Measurements from ENCODE around the gene TMCC3. TPM values are rescaled to one million over a fixed set of nuclear protein-coding genes. Genes with fewer than 3 reads are reported as not detected.
A peak's percentile ranks its signal among the peaks of the same experiment; 100 is the strongest.

TMCC3 gene
- total RNA-seq, 2 donors from 2014 or later, result 1.5 to 2.9 TPM

DNA sequence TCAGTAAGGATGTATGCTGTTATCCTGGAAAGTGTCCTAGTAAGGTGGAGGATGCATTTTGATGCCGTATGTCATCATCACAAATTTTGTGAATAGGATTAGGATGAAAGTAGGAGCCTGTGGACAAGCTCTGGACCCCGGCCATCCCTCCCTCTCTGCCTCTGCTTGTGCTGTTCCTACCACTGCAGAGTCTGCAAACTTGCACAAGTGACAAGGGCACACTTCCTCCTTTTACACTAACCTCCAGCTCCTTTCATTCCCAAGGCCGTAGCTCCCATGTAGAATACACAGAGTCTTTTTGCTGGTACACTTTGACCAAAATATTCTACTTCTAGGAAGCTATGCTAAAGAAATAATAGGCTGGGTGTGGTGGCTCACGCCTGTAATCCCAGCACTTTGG, 13.3 kb upstream of the TMCC3 start:
- DNase-seq (no peak), ATAC-seq (no peak)
- Mint-ChIP-seq H3K27me3 (peaks cover 15% of the 10 kb centered on the region), H3K4me3 (no peak overlapping the region), H3K36me3 (ENCODE audit: low read depth) (no peaks in the 10 kb centered on the region), H3K27ac (no peak overlapping the region), H3K4me1 (peaks cover under 1% of the 10 kb centered on the region)
- H3K9me3 ChIP-seq (ENCODE audit: control insufficient read depth, low read length, poor library complexity, severe bottlenecking), result no peaks in the 10 kb centered on the region

DNA sequence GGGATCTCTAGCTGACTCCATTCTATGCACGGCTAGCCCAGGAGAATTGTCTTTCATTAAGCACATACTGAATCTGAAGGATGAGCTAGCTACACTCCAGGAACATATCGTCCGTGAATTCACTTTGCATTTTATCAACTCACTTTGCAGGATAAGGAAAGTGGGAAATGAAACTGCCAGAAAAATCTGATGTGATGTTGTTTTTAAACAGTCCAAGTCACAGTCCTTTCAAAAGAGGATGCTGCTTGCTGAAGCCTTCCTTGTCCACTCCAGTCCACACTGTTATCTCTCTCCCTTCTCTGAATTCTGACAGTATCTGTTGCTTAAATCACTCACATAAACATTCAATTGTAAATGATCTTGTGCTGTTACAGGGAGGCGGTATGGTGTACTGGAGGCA, 12.7 kb upstream of the TMCC3 start:
- no peaks in the 10 kb centered on the region for H3K9me3 ChIP-seq (ENCODE audit: control insufficient read depth, low read length, poor library complexity, severe bottlenecking)
- no peaks in the 10 kb centered on the region for H3K4me1 Mint-ChIP-seq
- H3K27ac Mint-ChIP-seq, result no peak overlapping the region
- DNase-seq (no peak), ATAC-seq (no peak)
- H3K36me3 Mint-ChIP-seq (ENCODE audit: low read depth), result no peaks in the 10 kb centered on the region
- H3K27me3 Mint-ChIP-seq, result peaks cover 17% of the 10 kb centered on the region
- H3K4me3 Mint-ChIP-seq, result no peak overlapping the region

DNA sequence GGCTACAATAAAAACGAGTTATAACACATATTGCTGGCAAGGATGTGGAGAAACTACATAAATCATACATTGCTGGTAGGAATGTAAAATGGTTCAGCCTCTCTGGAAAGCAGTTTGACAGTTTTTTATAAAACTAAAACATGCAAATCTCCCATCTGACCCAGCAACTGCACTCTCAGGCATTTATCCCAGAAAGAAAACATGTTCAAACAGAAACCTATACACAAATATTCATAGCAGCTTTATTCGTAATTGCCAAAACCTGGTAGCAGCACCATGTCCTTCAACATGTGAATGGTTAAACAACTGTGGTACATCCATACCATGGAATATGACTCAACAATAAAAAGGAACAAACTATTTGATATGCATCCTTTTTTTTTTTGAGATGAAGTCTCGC, 10.1 kb upstream of the TMCC3 start:
- Mint-ChIP-seq H3K36me3 (ENCODE audit: low read depth) (no peaks in the 10 kb centered on the region), H3K27me3 (peaks cover 23% of the 10 kb centered on the region), H3K27ac (no peak overlapping the region), H3K4me1 (no peaks in the 10 kb centered on the region), H3K4me3 (no peak overlapping the region)
- ATAC-seq, result no peak
- no peaks in the 10 kb centered on the region for H3K9me3 ChIP-seq (ENCODE audit: control insufficient read depth, low read length, poor library complexity, severe bottlenecking)
- DNase-seq, result no peak

DNA sequence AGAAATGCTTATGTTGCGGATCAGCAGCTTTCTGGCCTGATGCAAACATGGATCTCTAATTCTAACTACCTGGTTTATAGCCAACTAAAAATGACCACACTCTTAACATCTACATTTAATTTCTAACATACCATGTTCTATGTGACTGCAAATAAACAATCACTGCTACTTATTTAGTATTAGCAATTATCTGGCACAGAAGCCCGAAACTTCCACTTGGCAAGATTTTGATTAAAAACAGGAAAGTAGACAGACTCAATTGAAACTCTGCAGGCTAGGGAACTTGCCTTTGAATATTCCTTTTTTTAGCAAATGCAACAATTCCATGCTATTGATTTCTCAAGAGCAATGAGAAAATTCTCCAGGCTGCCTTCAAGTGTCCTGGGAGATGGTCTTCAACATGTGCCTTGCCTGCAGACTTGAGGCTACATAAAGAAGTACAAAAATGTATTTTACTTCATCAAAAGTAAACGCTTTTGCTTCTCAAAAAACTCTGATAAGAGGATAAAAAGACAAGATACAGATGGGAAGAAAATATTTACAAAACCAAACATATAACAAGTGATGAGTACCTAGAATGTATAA, 9.1 kb upstream of the TMCC3 start:
- Mint-ChIP-seq H3K27me3 (peaks cover 23% of the 10 kb centered on the region), H3K36me3 (ENCODE audit: low read depth) (no peaks in the 10 kb centered on the region), H3K27ac (no peak overlapping the region), H3K4me1 (no peaks in the 10 kb centered on the region), H3K4me3 (no peak overlapping the region)
- ATAC-seq (no peak), DNase-seq (no peak)
- H3K9me3 ChIP-seq (ENCODE audit: control insufficient read depth, low read length, poor library complexity, severe bottlenecking), result no peaks in the 10 kb centered on the region

DNA sequence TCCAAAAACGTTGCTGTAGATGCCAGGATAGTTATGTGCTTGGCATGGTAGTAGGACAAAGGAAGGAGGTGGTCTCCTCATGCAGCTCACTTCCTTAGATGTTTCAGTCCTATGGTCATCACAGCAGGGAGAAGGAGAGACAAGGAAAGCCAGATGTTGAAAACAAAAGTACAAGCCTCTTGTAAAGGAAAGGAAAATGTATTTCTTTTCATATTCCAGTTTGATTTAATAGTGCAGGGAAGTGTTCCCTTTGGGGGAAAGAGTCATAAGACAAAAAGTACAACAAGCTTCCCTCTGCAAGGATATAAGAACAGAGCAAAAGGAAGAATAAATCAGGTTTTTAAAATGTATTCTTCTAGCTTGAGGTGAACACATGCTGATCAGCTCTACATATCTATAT, 8.6 kb upstream of the TMCC3 start:
- DNase-seq (no peak), ATAC-seq (no peak)
- Mint-ChIP-seq H3K27ac (no peak overlapping the region), H3K36me3 (ENCODE audit: low read depth) (no peaks in the 10 kb centered on the region), H3K4me1 (no peaks in the 10 kb centered on the region), H3K4me3 (no peak overlapping the region), H3K27me3 (peaks cover 28% of the 10 kb centered on the region)
- H3K9me3 ChIP-seq (ENCODE audit: control insufficient read depth, low read length, poor library complexity, severe bottlenecking), result no peaks in the 10 kb centered on the region

DNA sequence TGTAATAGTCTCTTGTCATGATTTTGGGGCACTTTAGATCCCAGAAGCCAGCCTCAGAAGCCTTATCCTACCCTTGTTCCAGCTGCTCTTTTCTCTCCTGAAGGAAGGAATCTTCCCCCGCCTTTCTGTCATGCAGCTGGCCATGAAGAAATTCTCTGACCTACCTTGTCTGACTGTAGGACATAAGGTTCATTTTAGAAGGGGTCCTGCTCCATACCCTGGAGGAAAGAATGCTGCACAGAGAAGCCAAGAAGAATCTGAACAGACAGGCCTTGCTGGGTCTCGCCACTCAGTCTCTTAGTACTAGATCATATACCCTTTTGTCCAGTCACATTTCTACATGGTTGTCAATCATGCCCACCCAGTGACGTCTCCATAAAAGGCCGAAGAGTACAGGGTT, 6.2 kb upstream of the TMCC3 start:
- H3K4me1 Mint-ChIP-seq, result no peaks in the 10 kb centered on the region
- DNase-seq (no peak), ATAC-seq (no peak)
- peaks cover 44% of the 10 kb centered on the region for H3K27me3 Mint-ChIP-seq
- H3K27ac Mint-ChIP-seq, result no peak overlapping the region
- H3K9me3 ChIP-seq (ENCODE audit: control insufficient read depth, low read length, poor library complexity, severe bottlenecking), result no peaks in the 10 kb centered on the region
- H3K36me3 Mint-ChIP-seq (ENCODE audit: low read depth), result peaks cover 4% of the 10 kb centered on the region
- no peak overlapping the region for H3K4me3 Mint-ChIP-seq

DNA sequence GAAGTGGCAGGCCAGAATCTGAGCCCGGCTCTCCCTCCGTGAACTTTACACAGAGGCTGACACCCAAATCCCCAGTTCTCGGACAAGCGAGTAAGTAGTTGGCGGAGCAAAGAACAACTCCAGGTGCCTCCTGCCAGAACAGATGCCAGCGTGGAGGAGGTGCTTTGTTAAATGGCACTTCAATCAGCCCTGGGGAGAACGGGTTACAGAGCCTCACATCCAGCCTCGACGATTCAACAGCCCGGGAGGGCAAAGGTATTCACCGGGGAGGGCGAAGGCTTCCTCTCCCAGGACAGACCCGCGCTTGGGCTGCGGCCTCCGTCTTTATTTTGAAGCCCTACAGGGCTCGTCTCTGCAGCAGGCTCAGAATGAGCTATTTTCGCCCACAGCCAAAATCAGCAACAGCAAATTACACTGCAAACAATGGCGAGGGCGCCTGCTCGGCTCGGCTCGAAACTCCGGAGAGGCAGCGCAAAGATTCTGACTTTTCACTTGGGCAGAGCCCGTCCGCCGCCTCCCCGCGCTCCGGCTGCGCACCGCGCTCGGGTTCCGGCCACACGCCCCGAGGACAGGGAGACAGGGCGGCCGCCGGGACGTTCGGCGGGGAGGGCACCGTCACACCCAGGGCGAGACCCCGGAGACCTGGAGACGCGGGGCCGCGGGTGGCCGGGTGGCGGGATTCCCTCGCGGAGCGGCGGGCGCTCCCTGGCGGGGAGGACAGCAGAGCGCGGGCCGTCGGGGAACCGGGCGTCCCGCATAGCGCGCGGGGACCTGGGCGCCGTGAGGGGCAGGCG, 811 bp downstream of the TMCC3 start:
- H3K27me3 Mint-ChIP-seq, result peaks cover 63% of the 10 kb centered on the region
- peak overlapping the region; percentile 89 for H3K4me3 Mint-ChIP-seq
- DNase-seq (peak in 2 of 3 donors; percentile 18 to 25), ATAC-seq (peak; percentile 80)
- H3K27ac Mint-ChIP-seq, result no peak overlapping the region
- peaks cover 21% of the 10 kb centered on the region for H3K4me1 Mint-ChIP-seq
- no peaks in the 10 kb centered on the region for H3K9me3 ChIP-seq (ENCODE audit: control insufficient read depth, low read length, poor library complexity, severe bottlenecking)
- H3K36me3 Mint-ChIP-seq (ENCODE audit: low read depth), result peaks cover 7% of the 10 kb centered on the region

DNA sequence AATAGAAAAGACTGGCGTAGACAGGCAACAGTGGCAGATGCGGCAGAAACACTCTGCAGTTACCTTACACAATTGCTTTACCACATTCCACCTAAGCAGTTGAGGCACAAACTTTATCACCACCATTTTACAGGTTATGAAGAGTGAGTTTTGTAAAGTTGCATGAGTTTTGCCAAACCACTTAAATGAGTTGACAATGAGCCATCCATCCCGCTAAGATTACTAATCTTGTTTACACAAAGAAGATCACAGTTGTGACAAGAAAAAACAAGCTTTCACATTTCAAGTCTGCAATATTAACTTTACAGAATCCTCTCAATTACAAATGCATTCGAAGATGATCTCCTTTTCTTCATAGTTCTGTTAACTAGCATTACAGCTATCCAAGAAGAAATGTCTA, 1.8 kb downstream of the TMCC3 start:
- no peak for ATAC-seq
- peaks cover 7% of the 10 kb centered on the region for H3K36me3 Mint-ChIP-seq (ENCODE audit: low read depth)
- H3K4me3 Mint-ChIP-seq, result no peak overlapping the region
- peaks cover 29% of the 10 kb centered on the region for H3K4me1 Mint-ChIP-seq
- H3K27me3 Mint-ChIP-seq, result peaks cover 57% of the 10 kb centered on the region
- no peak overlapping the region for H3K27ac Mint-ChIP-seq
- no peaks in the 10 kb centered on the region for H3K9me3 ChIP-seq (ENCODE audit: control insufficient read depth, low read length, poor library complexity, severe bottlenecking)
- DNase-seq, result no peak

DNA sequence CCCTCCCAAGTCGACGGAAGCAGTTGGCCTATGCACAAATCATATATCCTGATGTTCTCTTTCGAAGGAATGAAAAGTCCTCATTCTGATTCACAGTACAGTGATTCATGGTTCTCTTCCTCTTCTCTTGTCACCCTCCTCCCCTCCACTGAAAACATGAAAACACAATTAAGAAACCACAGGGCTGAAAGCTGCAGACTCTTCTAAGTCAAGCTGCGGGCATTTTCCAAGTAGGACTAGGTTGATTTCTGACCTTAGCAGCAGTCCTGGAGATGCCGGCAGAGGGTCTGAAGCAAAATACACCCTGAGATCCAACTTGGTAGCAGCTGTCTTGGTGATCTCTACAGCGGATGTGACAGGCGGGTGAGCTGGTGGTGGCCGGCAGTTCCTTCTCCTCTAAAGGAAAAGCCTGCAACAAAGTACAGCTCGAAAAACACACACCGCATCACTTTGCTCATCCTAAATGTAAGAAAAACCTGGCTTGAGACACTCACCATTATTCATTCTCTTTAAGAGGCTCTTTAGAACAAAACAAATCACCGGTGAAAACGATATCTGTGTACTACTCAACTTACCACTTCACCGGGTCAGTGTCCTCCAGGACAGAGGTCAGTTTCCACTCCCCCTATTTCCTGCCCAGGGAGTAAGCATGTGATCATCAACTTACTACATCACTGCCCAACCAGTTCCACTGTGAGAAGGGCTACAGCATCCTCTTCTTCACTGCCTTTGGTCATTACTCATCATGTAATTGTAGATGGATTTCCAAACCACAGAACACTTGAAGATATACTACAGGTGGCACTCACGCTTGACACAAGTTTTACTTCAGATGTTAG, 6.0 kb downstream of the TMCC3 start:
- no peak for DNase-seq
- Mint-ChIP-seq H3K4me3 (peak overlapping the region; percentile 75), H3K27me3 (peaks cover 36% of the 10 kb centered on the region), H3K27ac (peak overlapping the region; percentile 24), H3K36me3 (ENCODE audit: low read depth) (peaks cover 2% of the 10 kb centered on the region), H3K4me1 (peaks cover 34% of the 10 kb centered on the region)
- peak; percentile 54 for ATAC-seq
- no peaks in the 10 kb centered on the region for H3K9me3 ChIP-seq (ENCODE audit: control insufficient read depth, low read length, poor library complexity, severe bottlenecking)

DNA sequence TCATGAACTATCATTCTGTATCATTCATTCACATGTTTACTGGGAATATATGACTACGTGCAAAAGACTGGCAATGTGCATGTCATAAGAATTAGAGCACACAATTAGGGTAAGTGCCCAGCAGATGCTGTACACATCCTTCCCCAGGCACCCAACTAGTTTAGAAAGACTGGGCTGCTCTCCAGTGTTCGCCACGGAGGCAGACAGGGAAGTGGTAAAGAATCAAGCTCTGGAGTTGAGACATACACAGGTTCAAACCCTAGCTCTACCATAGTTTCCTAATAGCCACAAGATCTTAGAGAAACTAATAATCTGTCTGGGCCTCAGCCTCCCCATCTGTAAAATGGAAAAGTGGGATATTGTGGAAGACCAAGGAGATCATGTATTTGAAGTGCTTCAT, 6.8 kb downstream of the TMCC3 start:
- H3K4me3 Mint-ChIP-seq, result no peak overlapping the region
- ATAC-seq, result no peak
- no peak for DNase-seq
- peaks cover 29% of the 10 kb centered on the region for H3K27me3 Mint-ChIP-seq
- H3K4me1 Mint-ChIP-seq, result peaks cover 30% of the 10 kb centered on the region
- peak overlapping the region; percentile 24 for H3K27ac Mint-ChIP-seq
- peaks cover 2% of the 10 kb centered on the region for H3K36me3 Mint-ChIP-seq (ENCODE audit: low read depth)
- no peaks in the 10 kb centered on the region for H3K9me3 ChIP-seq (ENCODE audit: control insufficient read depth, low read length, poor library complexity, severe bottlenecking)

DNA sequence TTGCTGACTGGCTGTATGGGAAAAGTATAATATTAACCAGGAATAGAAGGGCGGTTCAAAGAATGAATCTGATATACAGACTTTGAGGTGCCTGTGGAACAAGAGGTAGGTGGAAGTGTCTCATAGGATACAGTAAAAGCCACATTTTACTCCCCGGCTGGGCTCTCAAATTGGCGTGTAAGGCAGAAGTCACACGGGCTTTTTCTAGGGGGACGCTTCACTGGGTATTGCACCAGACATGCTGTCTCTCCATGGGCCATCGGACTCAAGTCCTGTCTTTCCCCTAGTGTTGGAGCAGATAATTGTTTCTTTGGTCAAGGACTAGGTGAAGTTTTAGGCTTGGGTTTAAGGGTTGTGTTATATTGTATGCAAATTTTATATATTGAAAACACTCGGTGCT, 9.1 kb downstream of the TMCC3 start:
- ATAC-seq (no peak), DNase-seq (no peak)
- no peak overlapping the region for H3K4me3 Mint-ChIP-seq
- peak overlapping the region; percentile 93 for H3K27ac Mint-ChIP-seq
- H3K36me3 Mint-ChIP-seq (ENCODE audit: low read depth), result peaks cover 2% of the 10 kb centered on the region
- H3K9me3 ChIP-seq (ENCODE audit: control insufficient read depth, low read length, poor library complexity, severe bottlenecking), result no peaks in the 10 kb centered on the region
- peaks cover 12% of the 10 kb centered on the region for H3K27me3 Mint-ChIP-seq
- H3K4me1 Mint-ChIP-seq, result peaks cover 24% of the 10 kb centered on the region

DNA sequence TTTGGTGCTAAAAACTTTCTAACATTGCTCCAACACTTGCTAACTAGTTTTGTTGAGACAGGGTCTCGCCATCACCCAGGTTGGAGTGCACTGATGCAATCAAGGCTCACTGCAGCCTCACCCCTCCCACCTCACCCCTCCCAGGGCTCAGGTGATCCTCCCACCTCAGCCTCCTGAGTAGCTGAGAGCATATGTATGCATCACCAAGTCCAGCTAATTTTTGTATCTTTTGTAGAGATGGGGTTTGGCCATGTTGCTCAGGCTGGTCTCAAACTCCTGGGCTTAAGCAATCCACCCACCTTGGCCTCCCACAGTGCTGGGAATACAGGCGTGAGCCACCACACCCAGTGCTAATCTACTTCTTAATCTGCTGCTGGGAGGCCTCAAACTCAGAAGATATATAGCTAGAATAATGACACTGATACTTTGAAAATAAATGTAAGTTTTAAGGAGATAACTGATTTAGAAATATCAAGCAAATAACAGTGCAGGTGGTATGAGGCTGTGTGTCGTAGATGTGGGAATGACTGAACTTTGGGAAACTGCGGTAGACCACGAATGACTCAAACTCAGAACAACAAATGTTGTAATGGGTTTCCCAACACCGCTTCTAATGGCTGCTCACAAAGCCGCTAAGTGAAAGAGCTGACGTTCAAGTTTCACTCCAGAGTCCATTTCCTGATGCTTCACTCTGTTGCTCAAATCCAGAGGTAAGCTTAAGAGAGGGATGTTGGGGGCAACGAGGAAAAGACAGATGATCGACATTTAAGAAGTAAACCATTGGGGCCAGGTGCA, 10.0 kb downstream of the TMCC3 start:
- no peaks in the 10 kb centered on the region for H3K9me3 ChIP-seq (ENCODE audit: control insufficient read depth, low read length, poor library complexity, severe bottlenecking)
- Mint-ChIP-seq H3K36me3 (ENCODE audit: low read depth) (no peaks in the 10 kb centered on the region), H3K4me3 (peak overlapping the region; percentile 9), H3K27ac (peak overlapping the region; percentile 93), H3K4me1 (peaks cover 21% of the 10 kb centered on the region), H3K27me3 (peaks cover 7% of the 10 kb centered on the region)
- DNase-seq (no peak), ATAC-seq (peak; percentile 81)

DNA sequence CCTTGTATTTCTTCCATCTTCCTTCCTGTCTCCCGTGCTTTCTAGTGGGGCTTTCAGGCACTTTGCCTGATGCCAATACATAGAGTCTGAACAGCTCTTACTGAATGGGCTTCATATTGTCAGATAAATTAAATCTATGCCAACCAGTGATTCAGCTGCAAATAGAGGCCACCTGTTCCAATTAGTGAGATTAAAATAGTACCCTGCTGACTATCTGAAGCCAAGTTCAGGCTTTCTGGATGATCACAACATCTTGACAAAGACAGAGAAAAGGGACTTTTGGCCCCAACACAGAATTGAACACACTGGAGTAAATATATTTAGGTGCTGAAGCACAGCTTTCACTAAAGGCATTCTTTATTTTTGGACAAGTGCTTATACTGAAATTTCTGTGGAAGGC, 11.8 kb downstream of the TMCC3 start:
- no peaks in the 10 kb centered on the region for H3K36me3 Mint-ChIP-seq (ENCODE audit: low read depth)
- no peak overlapping the region for H3K27ac Mint-ChIP-seq
- ATAC-seq (no peak), DNase-seq (no peak)
- peaks cover 15% of the 10 kb centered on the region for H3K27me3 Mint-ChIP-seq
- no peaks in the 10 kb centered on the region for H3K9me3 ChIP-seq (ENCODE audit: control insufficient read depth, low read length, poor library complexity, severe bottlenecking)
- H3K4me1 Mint-ChIP-seq, result peaks cover 9% of the 10 kb centered on the region
- H3K4me3 Mint-ChIP-seq, result no peak overlapping the region
